Left forelimb (tissue), 1 donor: Measurements from ENCODE around the gene RHBDL3.

Source experiments
- DNase-seq: peaks from one replicate; pipeline ENCODE4 v3.0.0-alpha.2; 2018; ENCODE audit warnings: low spot score

The RHBDL3 gene

DNA sequence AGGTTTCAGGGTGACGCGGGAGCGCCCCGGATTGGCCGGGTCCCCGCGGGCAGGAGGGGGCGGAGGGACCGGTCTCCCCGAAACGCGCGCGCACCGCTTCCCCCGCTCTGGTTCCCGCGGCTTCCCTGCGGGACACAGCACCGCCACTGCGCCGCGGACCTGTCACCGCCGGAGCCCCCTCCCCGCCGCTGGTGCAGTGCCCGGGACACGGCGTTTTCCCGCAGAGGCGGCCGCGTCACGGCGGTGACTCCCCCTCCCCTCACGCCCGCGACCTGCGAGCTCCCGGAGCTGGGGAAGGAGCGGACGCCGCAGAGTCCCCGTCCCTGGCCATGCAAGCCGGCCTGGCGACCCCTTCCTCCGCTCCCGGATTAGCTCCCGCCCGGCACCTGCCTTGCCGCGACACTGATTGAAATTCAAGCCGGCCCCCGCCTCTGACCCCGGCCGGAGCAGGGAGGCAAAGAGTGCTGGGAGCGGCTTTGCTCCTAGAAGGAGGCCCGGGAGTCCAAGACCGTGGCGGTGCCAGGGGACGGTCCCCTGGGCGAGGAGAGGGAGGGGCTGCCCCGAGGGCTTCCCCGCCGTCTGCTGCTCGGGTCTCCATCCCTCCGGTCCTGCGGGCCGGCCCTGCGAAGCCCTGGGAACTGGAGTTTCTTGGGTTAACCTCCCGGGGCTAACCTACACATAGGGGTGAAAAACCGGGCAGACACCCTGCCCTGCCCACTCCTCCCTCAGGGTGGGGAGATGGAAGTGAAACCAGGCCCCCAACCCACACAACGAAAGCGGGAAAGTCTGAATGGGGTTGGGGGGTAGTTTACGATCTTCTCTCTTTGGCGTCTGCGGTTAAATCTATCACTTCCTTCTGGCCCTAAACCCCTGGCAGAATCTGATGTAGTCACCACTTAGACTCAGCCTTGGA is 1.0 kb downstream of the RHBDL3 start:
- no peak for DNase-seq

DNA sequence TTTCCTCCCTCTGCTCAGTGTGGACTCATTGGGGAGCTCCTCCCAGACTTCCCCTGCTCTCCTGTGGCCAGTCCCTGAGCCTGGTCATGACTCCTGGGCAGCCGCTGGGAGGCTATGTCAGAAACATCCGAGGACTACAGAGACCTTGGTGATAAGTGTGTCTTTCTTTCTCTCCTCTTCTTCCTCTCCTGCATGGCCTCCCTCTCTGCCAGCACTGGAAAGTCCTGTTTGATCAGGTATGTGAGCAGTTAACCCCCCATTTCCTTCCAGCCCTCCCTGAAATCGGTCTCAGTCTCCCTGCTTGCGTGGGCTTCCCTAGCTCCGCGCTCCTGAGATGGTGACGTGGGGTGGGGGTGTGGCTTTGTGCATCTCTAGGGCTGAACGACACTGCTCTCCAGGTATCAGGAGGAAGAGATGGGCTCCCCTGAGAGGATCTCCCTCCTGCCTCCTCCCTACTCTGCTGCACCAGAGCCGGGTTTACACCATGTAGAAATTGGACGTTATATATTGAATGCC is 2.1 kb downstream of the RHBDL3 start:
- DNase-seq = no peak

DNA sequence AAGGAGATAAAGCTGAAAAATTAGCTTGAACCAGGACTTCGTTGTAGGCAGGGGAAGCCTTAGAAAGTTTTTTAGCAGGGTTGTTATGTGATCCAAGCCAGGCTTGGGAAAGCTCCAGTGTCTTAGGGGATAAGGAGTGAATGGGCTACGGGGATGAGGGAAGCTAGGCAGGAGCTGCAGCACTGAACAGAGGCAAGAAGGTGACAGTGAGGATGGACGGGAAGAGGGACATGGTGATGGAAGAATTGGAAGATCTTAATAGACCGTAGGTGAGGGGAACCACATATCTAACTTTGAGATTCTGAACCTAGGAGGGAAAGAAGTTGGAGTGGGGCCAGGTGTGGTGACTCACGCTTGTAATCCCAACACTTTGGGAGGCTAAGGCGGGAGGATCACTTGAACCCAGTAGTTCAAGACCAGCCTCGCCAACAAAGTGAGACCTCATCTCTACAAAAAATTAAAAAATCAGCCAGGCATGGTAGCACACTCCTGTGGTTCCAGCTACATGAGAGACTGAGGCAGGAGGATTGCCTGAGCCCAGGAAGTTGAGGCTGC is 3.2 kb downstream of the RHBDL3 start:
- DNase-seq = no peak

GRCh38 chr17:32269377-32269776 is 3.7 kb downstream of the RHBDL3 start:
- no peak for DNase-seq

GRCh38 chr17:32271844-32272243 is 6.2 kb downstream of the RHBDL3 start:
- no peak for DNase-seq

DNA sequence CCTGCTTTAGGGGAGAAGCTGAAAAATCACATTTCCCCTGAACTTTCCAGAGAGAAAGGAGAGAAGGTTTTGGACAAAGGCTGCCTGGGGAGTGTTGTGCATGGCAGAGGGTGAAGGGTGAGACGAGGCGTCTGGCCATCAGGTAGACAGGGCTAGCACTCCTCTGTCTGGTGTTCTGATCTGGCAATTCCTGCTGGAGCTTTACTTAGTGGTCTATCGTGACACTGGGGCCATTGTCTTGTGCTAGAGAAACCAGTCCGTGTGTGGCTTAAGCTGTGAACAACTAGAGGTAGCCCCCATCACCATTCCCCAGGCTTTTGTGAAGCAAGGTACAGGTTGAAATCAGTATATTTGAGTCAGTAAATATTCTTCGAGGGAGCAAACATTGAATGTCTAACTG is 8.5 kb downstream of the RHBDL3 start:
- no peak for DNase-seq

- DNase-seq = no peak
These were observed 9.0 kb downstream of the RHBDL3 start for GRCh38 chr17:32274643-32275042.

DNA sequence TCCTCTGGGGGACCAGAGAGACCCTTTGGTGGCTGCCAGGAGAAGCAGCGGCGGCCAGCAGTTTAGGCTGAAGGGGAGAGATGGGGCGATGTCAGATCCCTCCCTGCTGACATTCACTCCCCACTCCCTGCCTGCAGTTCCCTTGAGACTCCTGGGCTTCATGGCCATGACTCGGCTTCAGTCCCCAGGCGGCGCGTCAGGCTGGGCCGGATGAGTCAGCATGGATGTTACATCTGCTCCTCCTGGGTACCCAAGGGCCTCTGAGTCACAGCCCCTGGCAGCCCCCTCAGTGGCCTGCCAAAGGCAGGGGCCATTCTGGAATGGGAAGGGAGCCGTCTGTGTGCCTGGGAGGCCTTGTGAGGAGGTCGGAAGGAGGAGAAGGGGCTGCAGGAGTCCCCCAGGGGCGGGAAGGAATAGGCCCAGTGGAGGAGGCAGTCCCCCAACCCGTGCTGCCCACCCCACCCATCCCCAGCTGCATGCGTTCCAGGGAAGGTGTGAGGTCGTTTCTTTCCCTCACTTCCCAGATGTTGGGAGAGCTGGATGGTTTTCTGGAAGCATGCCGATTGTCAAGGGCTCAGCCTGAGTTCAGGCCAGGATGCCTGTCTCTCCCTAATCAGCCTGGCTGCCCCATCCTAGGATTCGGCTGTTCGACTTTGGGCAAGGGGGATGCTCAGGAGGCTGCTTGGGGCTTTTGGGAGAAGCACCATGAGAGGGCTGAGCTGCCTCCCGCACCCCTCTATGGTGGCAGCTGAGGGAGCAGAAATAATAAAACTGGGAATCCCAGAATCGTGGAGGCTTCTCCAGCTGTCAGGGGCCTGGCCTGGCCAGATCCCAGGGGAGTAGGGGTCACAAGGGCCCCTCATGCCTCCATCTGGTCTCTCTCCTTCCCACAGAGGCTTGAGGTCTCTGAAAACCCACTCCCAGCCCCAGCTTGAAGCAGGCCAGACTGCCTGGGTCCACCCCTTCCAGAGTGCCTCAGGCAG is 9.7 kb downstream of the RHBDL3 start:
- DNase-seq = no peak

- DNase-seq = no peak
These were observed 10.6 kb downstream of the RHBDL3 start for GRCh38 chr17:32276171-32276601.

- no peak for DNase-seq
These were observed 11.7 kb downstream of the RHBDL3 start for GRCh38 chr17:32277284-32277683.

DNA sequence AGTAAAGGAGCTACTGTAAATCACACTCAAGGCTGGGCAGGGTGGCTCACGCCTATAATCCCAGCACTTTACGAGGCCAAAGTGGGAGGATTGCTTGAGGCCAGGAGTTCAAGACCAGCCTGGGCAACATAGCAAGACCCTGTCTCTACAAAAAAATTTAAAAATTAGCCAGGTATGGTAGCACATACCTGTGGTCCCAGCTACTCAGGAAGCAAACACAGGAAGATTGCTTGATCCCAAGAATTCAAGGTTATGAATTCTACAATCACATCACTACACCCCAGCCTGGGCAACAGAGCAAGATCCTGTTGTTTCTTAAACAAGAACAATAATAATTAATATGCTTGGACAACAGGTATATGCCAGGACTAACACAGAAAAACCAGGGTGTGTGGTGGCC is 13.2 kb downstream of the RHBDL3 start:
- no peak for DNase-seq

DNA sequence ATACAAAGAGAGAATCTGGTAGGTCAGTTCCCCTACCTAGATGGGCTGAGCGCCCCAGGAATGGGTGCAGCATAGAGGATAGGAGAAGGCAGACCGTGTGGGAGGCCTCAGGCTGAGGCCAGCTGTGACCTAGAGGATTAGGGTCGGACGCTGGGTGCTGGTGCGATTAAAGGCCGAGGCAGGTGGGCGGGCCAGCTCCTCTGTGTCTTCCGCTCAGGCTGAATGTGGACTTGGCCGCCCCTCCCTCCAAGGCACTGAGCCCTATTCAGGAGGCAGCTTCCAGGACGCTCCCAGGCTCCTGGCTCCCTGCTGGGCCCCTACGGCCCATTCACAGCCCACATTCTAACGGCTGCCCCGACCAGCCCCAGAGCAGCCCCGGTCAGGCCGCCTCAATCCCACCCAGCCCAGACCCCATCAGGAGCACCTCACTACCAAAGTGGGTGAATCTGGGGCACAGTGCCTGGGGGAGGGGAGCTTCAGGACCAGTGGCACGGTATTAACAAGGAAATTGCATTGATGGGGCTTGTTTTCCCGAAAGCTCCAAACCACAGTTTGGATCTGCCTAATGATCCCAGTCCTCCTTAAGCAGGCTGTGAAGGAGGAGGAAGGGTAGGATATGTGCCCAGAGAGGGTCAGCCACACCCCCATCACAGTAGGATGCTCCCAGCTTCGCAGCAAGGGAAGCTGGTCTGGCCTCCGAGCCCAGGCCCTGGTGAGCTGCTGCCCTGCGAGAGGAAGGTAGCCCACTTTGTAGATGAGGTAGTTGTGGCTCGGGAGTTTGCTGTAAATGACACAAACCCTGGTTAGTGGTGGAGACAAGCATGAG is 14.5 kb downstream of the RHBDL3 start:
- DNase-seq = no peak

GRCh38 chr17:32281011-32281451 is 15.4 kb downstream of the RHBDL3 start:
- no peak for DNase-seq

GRCh38 chr17:32283745-32284201 is 18.1 kb downstream of the RHBDL3 start:
- no peak for DNase-seq

- DNase-seq = no peak
These were observed 19.7 kb downstream of the RHBDL3 start for GRCh38 chr17:32285306-32285705.

DNA sequence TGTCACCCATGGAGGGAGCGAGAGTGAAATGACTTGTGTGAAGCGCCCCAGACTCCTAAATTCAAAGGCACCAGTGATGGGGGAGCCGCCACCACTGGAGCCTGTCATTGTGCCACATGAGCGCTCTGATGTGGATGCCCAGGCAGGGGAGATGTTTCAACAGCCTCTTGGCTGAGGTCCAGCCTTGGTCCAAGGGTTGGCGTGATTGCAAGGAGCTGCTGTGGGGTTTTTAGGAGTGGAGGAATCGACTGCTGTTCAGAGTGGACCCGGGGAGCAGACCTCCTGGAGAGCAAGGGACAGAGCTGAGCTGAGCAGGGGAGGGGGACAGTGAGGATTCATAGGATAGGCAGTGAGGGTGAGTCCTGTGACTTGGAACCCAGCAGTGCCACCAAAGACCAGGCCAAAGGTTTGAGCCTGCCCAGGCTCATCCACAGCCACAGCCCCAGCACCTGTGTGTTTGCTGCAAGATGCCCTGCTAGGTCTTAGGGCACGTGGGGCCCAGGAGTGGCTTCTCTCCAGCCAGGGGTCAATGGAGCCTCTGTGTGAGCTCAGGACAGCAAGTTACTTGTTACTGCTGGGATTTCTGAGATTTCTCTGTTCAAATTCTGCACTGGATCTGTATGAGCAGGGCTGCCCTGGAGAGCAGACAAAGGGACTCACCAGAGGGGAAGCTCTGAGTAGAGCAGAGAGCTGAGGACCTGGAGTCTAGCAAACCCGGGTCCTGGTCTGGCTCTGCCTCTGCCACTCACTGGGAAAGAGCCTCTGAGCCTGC is 20.3 kb downstream of the RHBDL3 start:
- DNase-seq = no peak

DNA sequence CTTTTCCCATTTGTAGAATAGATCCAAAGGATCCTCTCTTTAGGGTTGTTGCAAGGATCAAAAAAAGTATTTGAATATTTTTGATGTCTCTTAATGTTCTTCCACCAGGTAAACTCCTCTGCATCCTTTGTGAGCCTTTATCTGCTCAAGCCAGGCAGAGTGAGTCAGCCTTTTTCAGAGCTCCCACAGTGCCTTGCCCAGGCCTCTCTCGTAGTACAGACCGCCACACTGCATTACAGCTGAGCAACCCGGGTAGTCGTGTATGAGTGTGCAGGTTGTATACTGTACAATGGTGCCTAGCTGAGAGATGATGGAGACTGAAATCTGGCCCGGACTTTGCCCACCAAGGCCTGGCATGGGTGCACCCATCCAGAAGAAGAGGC is 20.9 kb downstream of the RHBDL3 start:
- no peak for DNase-seq

DNA sequence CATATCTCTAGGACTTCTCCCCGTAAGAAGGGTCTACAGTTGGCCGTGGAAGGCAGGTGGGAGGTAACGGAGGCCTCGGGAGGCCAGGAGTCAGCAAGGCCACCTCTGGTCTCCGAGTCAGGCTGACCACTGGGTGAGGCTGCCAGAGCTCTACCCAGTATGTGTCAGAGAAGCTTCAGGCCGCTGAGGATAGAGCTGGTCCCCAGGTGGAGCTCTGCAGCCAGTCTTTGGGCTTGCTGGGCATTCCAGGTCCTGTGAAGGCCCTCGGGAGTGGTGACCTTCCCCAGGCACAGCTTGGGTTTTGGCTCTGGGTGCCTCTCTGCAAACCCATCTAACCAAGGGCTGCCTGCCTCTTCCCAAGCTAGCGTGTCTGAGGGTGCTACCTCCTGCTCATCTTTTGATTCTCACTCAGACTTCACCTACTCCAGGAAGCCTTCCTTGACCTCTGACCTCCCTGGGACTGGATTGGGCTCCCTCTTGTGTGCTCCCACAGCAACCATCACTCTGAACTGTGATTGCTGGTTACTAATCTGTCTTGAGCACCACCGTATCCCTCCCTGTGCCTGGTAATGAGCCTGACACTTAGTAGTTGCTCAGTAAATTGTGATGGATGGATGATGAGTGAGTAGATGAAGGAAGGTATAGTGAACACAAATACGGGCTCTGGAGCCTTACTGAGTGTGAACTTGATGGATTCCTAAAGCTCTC is 22.3 kb downstream of the RHBDL3 start:
- no peak for DNase-seq

DNA sequence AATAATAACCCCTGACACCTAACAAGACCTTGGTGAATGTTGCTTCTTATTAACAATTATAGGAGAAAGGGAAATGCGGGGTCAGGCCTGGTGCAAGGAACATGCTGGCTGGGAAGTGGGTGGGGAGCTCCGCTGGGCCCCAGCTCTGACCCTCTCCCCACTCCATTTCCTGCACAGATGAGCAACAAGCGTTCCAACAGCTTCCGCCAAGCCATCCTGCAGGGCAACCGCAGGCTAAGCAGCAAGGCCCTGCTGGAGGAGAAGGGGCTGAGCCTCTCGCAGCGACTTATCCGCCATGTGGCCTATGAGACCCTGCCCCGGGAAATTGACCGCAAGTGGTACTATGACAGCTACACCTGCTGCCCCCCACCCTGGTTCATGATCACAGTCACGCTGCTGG is 23.0 kb downstream of the RHBDL3 start:
- no peak for DNase-seq
